Loucy (cell line): ENCODE results near the gene POC1A.
"Not testable (repeated sequence)": the region's sequence is repeated elsewhere in the genome, so short reads cannot be mapped to it uniquely, and the experiment has no call there.

Experiments used
- H2AFZ ChIP-seq: fragments of 200-600 bp; sonication (generic); 2 replicates; pipeline ENCODE4 v1.6.0; 2016; ENCODE audit warnings: antibody characterized with exemption, mild to moderate bottlenecking, low read length, moderate library complexity
- H3F3A ChIP-seq: fragments of 200-600 bp; 2 replicates; pipeline ENCODE4 v1.6.0; 2016; ENCODE audit warnings: antibody characterized with exemption, low read depth, mild to moderate bottlenecking
- H3K27me3 ChIP-seq: fragments of 200-600 bp; sonication (generic); 2 replicates; pipeline ENCODE4 v1.6.1; 2014; ENCODE audit warnings: low read length, mild to moderate bottlenecking; ENCODE audit not compliant: insufficient read depth, poor library complexity, severe bottlenecking
- H3K36me3 ChIP-seq: fragments of 200-600 bp; sonication (generic); 2 replicates; pipeline ENCODE4 v1.6.1; 2016; ENCODE audit warnings: low read length; ENCODE audit not compliant: insufficient read depth
- H3K4me1 ChIP-seq: fragments of 200-600 bp; sonication (generic); 2 replicates; pipeline ENCODE4 v1.5.1; 2014; ENCODE audit warnings: low read length, mild to moderate bottlenecking; ENCODE audit not compliant: insufficient read depth, poor library complexity, severe bottlenecking
- H3K4me2 ChIP-seq: fragments of 200-600 bp; sonication (generic); 2 replicates; pipeline ENCODE4 v1.6.0; 2014; ENCODE audit warnings: antibody characterized with exemption, low read length, low read depth, mild to moderate bottlenecking; ENCODE audit not compliant: poor library complexity, severe bottlenecking
- H3K4me3 ChIP-seq: fragments of 200-600 bp; sonication (generic); 2 replicates; pipeline ENCODE4 v1.5.1; 2014; ENCODE audit warnings: low read length, mild to moderate bottlenecking, mixed read lengths; ENCODE audit not compliant: poor library complexity, severe bottlenecking
- H3K79me2 ChIP-seq: fragments of 200-600 bp; sonication (generic); 2 replicates; pipeline ENCODE4 v1.6.1; 2014; ENCODE audit warnings: low read length; ENCODE audit not compliant: insufficient read depth
- H3K9ac ChIP-seq: fragments of 200-600 bp; sonication (generic); 2 replicates; pipeline ENCODE4 v1.6.0; 2014; ENCODE audit warnings: mild to moderate bottlenecking, low read depth, low read length, moderate library complexity; ENCODE audit not compliant: poor library complexity, severe bottlenecking
- H3K9me2 ChIP-seq: fragments of 200-600 bp; sonication (generic); replicated peaks from 2 replicates; pipeline ENCODE4 v1.6.1; 2016; ENCODE audit warnings: low read depth, low read length, mixed read lengths
- H3K9me3 ChIP-seq: fragments of 200-600 bp; sonication (generic); 2 replicates; pipeline ENCODE4 v1.6.1; 2014; ENCODE audit warnings: mild to moderate bottlenecking, antibody characterized with exemption, low read length, low read depth; ENCODE audit not compliant: insufficient read depth
- H4K20me1 ChIP-seq: fragments of 200-600 bp; sonication (generic); 2 replicates; pipeline ENCODE4 v1.6.0; 2014; ENCODE audit warnings: antibody characterized with exemption, low read length, mild to moderate bottlenecking; ENCODE audit not compliant: insufficient read depth, poor library complexity, severe bottlenecking
- CTCF ChIP-seq: fragments of 200-600 bp; sonication (generic); conservative IDR thresholded peaks from 2 replicates; pipeline ENCODE4 v1.5.1; 2014; ENCODE audit warnings: mild to moderate bottlenecking, antibody characterized with exemption, low read length
- EZH2phosphoT487 ChIP-seq: fragments of 200-600 bp; IDR thresholded peaks from 2 replicates; pipeline ENCODE4 v1.6.1; 2018; ENCODE audit warnings: antibody characterized with exemption, mild to moderate bottlenecking, moderate library complexity, borderline replicate concordance

The POC1A gene

GRCh38 chr3:52034212-52034611 is 120.0 kb downstream of the POC1A start:
- Histone ChIP-seq H3K36me3 (no peaks in the 10 kb centered on the region), H2AFZ (no peak overlapping the region), H3K4me3 (no peak overlapping the region), H3K9ac (no peak overlapping the region), H4K20me1 (no peaks in the 10 kb centered on the region), H3K4me2 (no peak overlapping the region), H3K4me1 (no peaks in the 10 kb centered on the region), H3K9me3 (no peaks in the 10 kb centered on the region), H3K9me2 (no peaks in the 10 kb centered on the region), H3F3A (no peaks in the 10 kb centered on the region), H3K79me2 (no peaks in the 10 kb centered on the region), H3K27me3 (no peaks in the 10 kb centered on the region)
- TF ChIP-seq EZH2phosphoT487 (no peak), CTCF (no peak)

GRCh38 chr3:52033748-52034147 is 120.5 kb downstream of the POC1A start:
- H4K20me1 ChIP-seq, H3K4me1 ChIP-seq, H3K4me3 ChIP-seq, H3F3A ChIP-seq, H3K79me2 ChIP-seq, H3K36me3 ChIP-seq, H3K9ac ChIP-seq, H3K9me3 ChIP-seq, H3K27me3 ChIP-seq, H2AFZ ChIP-seq, H3K9me2 ChIP-seq, H3K4me2 ChIP-seq: not testable (repeated sequence)

GRCh38 chr3:52032702-52033408 is 121.4 kb downstream of the POC1A start:
- H3F3A ChIP-seq: no peaks in the 10 kb centered on the region
- H3K9me2 ChIP-seq: no peaks in the 10 kb centered on the region
- no peaks in the 10 kb centered on the region for H3K9me3 ChIP-seq
- H3K36me3 ChIP-seq: no peaks in the 10 kb centered on the region
- H3K27me3 ChIP-seq: no peaks in the 10 kb centered on the region
- no peak overlapping the region for H3K4me2 ChIP-seq
- TF ChIP-seq CTCF (no peak), EZH2phosphoT487 (no peak)
- H3K9ac ChIP-seq: no peak overlapping the region
- H4K20me1 ChIP-seq: no peaks in the 10 kb centered on the region
- H3K79me2 ChIP-seq: no peaks in the 10 kb centered on the region
- H3K4me1 ChIP-seq: no peaks in the 10 kb centered on the region
- no peak overlapping the region for H2AFZ ChIP-seq
- no peak overlapping the region for H3K4me3 ChIP-seq

DNA sequence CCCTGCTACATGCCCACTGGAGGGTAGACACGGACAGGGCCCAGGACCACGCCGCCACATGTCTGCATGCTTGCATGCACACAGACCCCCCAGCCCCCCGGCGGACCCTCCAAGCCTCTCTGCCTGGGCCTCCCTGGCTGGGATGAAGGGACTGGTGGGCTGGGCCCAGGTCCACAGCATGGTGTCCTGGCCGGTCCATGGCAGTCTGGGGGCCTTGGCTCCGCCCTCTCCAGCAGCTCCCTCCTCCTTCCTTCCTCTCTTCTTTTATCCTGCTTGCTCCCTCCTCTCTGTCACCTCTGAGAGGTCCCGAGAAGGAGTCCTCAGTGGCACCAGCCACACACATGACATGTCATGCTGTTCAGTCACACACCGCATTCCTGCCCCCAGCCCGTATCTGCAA is 122.3 kb downstream of the POC1A start:
- H3K9ac ChIP-seq: no peak overlapping the region
- H3F3A ChIP-seq: no peaks in the 10 kb centered on the region
- no peaks in the 10 kb centered on the region for H3K27me3 ChIP-seq
- H2AFZ ChIP-seq: no peak overlapping the region
- H3K36me3 ChIP-seq: no peaks in the 10 kb centered on the region
- TF ChIP-seq EZH2phosphoT487: no peak
- TF ChIP-seq CTCF: no peak
- H3K4me3 ChIP-seq: no peak overlapping the region
- no peaks in the 10 kb centered on the region for H3K9me3 ChIP-seq
- no peaks in the 10 kb centered on the region for H3K79me2 ChIP-seq
- H3K9me2 ChIP-seq: no peaks in the 10 kb centered on the region
- H3K4me2 ChIP-seq: no peak overlapping the region
- H4K20me1 ChIP-seq: no peaks in the 10 kb centered on the region
- no peaks in the 10 kb centered on the region for H3K4me1 ChIP-seq
